IPS-11a (cell line): ENCODE measurements around the gene USP17L26.
"Not testable (repeated sequence)": the region's sequence is repeated elsewhere in the genome, so short reads cannot be mapped to it uniquely, and the experiment has no call there.

Experiments used
- H3K4me3 ChIP-seq: one replicate; pipeline ENCODE4 v1.5.1; 2013; ENCODE audit warnings: low read depth, low read length, control low read depth

USP17L26 gene, protein sequence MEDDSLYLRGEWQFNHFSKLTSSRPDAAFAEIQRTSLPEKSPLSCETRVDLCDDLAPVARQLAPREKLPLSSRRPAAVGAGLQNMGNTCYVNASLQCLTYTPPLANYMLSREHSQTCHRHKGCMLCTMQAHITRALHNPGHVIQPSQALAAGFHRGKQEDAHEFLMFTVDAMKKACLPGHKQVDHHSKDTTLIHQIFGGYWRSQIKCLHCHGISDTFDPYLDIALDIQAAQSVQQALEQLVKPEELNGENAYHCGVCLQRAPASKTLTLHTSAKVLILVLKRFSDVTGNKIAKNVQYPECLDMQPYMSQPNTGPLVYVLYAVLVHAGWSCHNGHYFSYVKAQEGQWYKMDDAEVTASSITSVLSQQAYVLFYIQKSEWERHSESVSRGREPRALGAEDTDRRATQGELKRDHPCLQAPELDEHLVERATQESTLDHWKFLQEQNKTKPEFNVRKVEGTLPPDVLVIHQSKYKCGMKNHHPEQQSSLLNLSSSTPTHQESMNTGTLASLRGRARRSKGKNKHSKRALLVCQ

GRCh38 chr4:9334358-9334757 is at the start of gene USP17L26:
TSS of gene USP17L26 (plus strand) at chr4:9334658. CDS start at chr4:9334658, 0 bp downstream.
- not testable (repeated sequence) for H3K4me3 ChIP-seq

GRCh38 chr4:9324191-9324590 is 10.3 kb upstream of the USP17L26 start:
- H3K4me3 ChIP-seq: not testable (repeated sequence)

GRCh38 chr4:9324865-9325264 is 9.6 kb upstream of the USP17L26 start, which contains the start of gene USP17L24:
TSS of gene USP17L24 (plus strand) at chr4:9325165. CDS start at chr4:9325165, 0 bp downstream.
- not testable (repeated sequence) for H3K4me3 ChIP-seq

DNA sequence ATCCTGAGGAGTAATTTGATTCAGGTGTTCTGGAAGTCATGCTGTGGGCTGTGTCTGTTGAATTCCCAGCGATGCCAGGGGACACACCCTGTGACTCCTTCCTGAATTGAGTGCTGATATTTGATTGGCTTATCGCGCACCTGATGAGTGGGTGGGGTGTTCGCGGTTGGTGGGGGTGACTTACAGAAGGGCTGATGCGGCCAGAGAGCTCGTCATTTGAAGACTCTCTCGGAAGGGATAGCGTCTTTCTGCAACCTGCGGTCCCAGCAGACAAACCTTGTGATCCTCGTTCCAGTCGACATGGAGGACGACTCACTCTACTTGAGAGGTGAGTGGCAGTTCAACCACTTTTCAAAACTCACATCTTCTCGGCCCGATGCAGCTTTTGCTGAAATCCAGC is 4.8 kb upstream of the USP17L26 start, which contains the start of gene USP17L25:
USP17L25 (plus strand) TSS at position 301 of the 400 bp plus-strand sequence; CDS start at position 301, 0 bp downstream.
- not testable (repeated sequence) for H3K4me3 ChIP-seq

- not testable (repeated sequence) for H3K4me3 ChIP-seq
These were observed 4.6 kb downstream of the USP17L26 start, which contains the start of gene USP17L5 for GRCh38 chr4:9339103-9339502. TSS of gene USP17L5 (plus strand) at chr4:9339403. CDS start at chr4:9339403, 0 bp downstream.

GRCh38 chr4:9343848-9344247 is 9.4 kb downstream of the USP17L26 start, which contains the start of gene USP17L27:
TSS of gene USP17L27 (plus strand) at chr4:9344148. CDS start at chr4:9344148, 0 bp downstream.
- not testable (repeated sequence) for H3K4me3 ChIP-seq

DNA sequence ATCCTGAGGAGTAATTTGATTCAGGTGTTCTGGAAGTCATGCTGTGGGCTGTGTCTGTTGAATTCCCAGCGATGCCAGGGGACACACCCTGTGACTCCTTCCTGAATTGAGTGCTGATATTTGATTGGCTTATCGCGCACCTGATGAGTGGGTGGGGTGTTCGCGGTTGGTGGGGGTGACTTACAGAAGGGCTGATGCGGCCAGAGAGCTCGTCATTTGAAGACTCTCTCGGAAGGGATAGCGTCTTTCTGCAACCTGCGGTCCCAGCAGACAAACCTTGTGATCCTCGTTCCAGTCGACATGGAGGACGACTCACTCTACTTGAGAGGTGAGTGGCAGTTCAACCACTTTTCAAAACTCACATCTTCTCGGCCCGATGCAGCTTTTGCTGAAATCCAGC is 14.1 kb downstream of the USP17L26 start, which contains the start of gene USP17L28:
USP17L28 (plus strand) TSS at position 301 of the 400 bp plus-strand sequence; CDS start at position 301, 0 bp downstream.
- H3K4me3 ChIP-seq: not testable (repeated sequence)

- H3K4me3 ChIP-seq: not testable (repeated sequence)
These were observed 16.4 kb downstream of the USP17L26 start for GRCh38 chr4:9350866-9351265.

- not testable (repeated sequence) for H3K4me3 ChIP-seq
These were observed 18.9 kb downstream of the USP17L26 start, which contains the start of gene USP17L29 for GRCh38 chr4:9353338-9353737. TSS of gene USP17L29 (plus strand) at chr4:9353638. CDS start at chr4:9353638, 0 bp downstream.

- H3K4me3 ChIP-seq: not testable (repeated sequence)
These were observed 28.4 kb downstream of the USP17L26 start, which contains the start of gene USP17L30 for GRCh38 chr4:9362829-9363228. TSS of gene USP17L30 (plus strand) at chr4:9363129. CDS start at chr4:9363129, 0 bp downstream.

- H3K4me3 ChIP-seq: not testable (repeated sequence)
These were observed 45.4 kb downstream of the USP17L26 start for GRCh38 chr4:9379881-9380280.

DNA sequence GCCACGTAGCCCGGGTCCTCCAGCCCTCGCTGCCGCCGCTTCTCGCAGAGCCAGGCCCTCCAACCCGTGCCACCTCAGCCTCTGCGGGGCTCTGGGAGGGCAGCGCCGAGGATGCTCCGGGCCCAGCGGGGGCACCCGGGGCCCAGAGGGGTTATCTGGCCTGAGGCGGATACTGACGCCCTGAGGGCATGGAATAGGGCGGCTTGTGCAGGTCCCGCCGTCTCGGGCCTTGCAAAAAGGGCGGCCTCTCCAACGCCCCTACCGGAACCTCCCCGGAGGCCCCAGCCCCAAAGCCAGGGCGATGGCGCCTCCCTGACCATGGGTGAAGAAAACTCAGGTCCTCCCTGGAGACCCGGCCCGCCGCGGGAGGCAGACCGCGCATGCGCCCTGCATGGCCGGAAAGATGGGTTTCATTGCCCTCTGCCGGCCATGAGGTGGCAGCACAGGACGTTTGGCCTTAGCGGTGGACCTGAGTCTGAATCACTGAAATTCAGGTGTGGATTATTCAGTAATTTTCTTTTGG is 46.6 kb downstream of the USP17L26 start:
- not testable (repeated sequence) for H3K4me3 ChIP-seq

DNA sequence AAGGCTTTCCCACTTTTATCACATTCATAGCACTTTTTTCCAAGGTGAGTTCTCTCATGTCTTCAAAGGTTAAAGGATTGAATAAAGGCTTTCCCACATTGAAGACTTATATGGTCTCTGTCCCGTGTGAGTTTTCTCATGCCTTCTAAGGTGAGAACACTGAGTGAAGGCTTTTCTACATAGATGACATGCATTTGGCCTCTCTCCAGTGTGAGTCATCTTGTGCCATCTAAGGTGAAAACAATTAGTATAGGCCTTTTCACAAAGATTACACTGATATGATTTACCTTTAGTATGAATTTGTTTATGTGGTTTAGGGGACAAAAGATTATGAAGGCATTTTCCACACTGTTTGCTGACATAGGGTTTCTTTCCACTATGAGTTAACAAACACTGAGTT is 49.7 kb downstream of the USP17L26 start:
- H3K4me3 ChIP-seq: no peak overlapping the region
